Fibroblast of lung (primary cell): ENCODE results near the gene SDCBP2. TPM values are rescaled to one million over a fixed set of nuclear protein-coding genes. Genes with fewer than 3 reads are reported as not detected.

Experiments
- DNase-seq, 2 donors: peaks; one replicate each; pipeline versions ENCODE4 v3.0.0 to v3.0.0-alpha.2; 2010; ENCODE audit warnings: low read depth in 2 of 2
- H2AFZ ChIP-seq: 2 replicates; pipeline ENCODE4 v1.5.1; 2012; ENCODE audit warnings: low read length, control low read depth, inconsistent platforms
- H3K27ac ChIP-seq: 2 replicates; pipeline ENCODE4 v1.5.1; 2011; ENCODE audit warnings: low read length, control low read depth; ENCODE audit not compliant: insufficient read depth
- H3K27me3 ChIP-seq: 2 replicates; pipeline ENCODE4 v1.5.1; 2011; ENCODE audit warnings: mild to moderate bottlenecking, low read length; ENCODE audit not compliant: control insufficient read depth, insufficient read depth
- H3K36me3 ChIP-seq: 2 replicates; pipeline ENCODE4 v1.5.1; 2011; ENCODE audit warnings: low read length; ENCODE audit not compliant: control insufficient read depth, insufficient read depth
- H3K4me1 ChIP-seq: 2 replicates; pipeline ENCODE4 v1.5.1; 2011; ENCODE audit warnings: low read length; ENCODE audit not compliant: control insufficient read depth, insufficient read depth; ENCODE audit errors: extremely low read depth
- H3K4me2 ChIP-seq: 2 replicates; pipeline ENCODE4 v1.5.1; 2011; ENCODE audit warnings: low read length, control low read depth; ENCODE audit not compliant: insufficient read depth; ENCODE audit errors: extremely low read depth
- H3K4me3 ChIP-seq, 4 experiments: fragments of 200-600 bp in 1 of 4; sonication (generic) in 1 of 4; replicated peaks in 1 of 4; 2 replicates each; pipeline ENCODE4 v1.5.1; 2011 to 2016; ENCODE audit warnings: low read length in 4 of 4, low read depth in 3 of 4, mild to moderate bottlenecking in 3 of 4, control low read depth in 2 of 4, inconsistent platforms in 1 of 4, mixed read lengths in 1 of 4; ENCODE audit not compliant: insufficient read depth in 1 of 4; ENCODE audit errors: control extremely low read depth in 1 of 4
- H3K79me2 ChIP-seq: 2 replicates; pipeline ENCODE4 v1.5.1; 2012; ENCODE audit warnings: mild to moderate bottlenecking, low read length, inconsistent platforms; ENCODE audit not compliant: control insufficient read depth, insufficient read depth
- H3K9ac ChIP-seq: 2 replicates; pipeline ENCODE4 v1.5.1; 2011; ENCODE audit warnings: mild to moderate bottlenecking, low read length, control low read depth; ENCODE audit not compliant: insufficient read depth
- H3K9me3 ChIP-seq: 2 replicates; pipeline ENCODE4 v1.5.1; 2012; ENCODE audit warnings: low read depth, low read length; ENCODE audit not compliant: control insufficient read depth, insufficient read depth
- H4K20me1 ChIP-seq: 2 replicates; pipeline ENCODE4 v1.5.1; 2011; ENCODE audit warnings: low read length; ENCODE audit not compliant: control insufficient read depth, insufficient read depth; ENCODE audit errors: extremely low read depth
- EZH2 ChIP-seq: IDR thresholded peaks from 2 replicates; pipeline ENCODE4 v1.5.1; 2012; ENCODE audit warnings: low read length, control low read depth, mild to moderate bottlenecking; ENCODE audit errors: missing control alignments
- polyA plus RNA-seq, 2 donors: library from polyadenylated mRNA; depleted of rRNA in 1 of 2; stranded (reverse) in 1 of 2; unstranded in 1 of 2; fragments of >200 nt; gene quantifications; 2 replicates each; pipeline ENCODE4 v1.2.1, GENCODE V29; 2011 to 2012; ENCODE audit warnings: missing spikeins in 1 of 2
- total RNA-seq: library from RNA; depleted of rRNA; stranded (reverse); fragments of >200 nt; gene quantifications from 2 replicates; pipeline ENCODE4 v1.2.1, GENCODE V29; 2014
- TF ChIP-seq, protein P1 (sequence below), 2 donors: IDR thresholded peaks in 1 of 2; conservative IDR thresholded peaks in 1 of 2; 1 replicate in 1 of 2; 2 replicates in 1 of 2; pipeline ENCODE4 v1.5.1; 2011 to 2012; ENCODE audit warnings: low read length in 2 of 2, control low read depth in 1 of 2, inconsistent platforms in 1 of 2, low read depth in 1 of 2, mild to moderate bottlenecking in 1 of 2

Gene SDCBP2
- total and polyA plus RNA-seq, 2 donors (not counting 1 experiment from before 2014, with no cell fraction given): 0.78 to 2.1 TPM

GRCh38 chr20:1375515-1375914 is 46.6 kb upstream of the SDCBP2 start:
- no peaks in the 10 kb centered on the region for H3K27me3 ChIP-seq
- DNase-seq: peak; percentile 62 to 79
- no peak overlapping the region for H3K9ac ChIP-seq
- no peak overlapping the region for H3K4me2 ChIP-seq
- peaks cover 4% of the 10 kb centered on the region for H3K36me3 ChIP-seq
- H2AFZ ChIP-seq: no peak overlapping the region
- no peaks in the 10 kb centered on the region for H4K20me1 ChIP-seq
- TF ChIP-seq EZH2: no peak
- TF ChIP-seq, protein P1, sequence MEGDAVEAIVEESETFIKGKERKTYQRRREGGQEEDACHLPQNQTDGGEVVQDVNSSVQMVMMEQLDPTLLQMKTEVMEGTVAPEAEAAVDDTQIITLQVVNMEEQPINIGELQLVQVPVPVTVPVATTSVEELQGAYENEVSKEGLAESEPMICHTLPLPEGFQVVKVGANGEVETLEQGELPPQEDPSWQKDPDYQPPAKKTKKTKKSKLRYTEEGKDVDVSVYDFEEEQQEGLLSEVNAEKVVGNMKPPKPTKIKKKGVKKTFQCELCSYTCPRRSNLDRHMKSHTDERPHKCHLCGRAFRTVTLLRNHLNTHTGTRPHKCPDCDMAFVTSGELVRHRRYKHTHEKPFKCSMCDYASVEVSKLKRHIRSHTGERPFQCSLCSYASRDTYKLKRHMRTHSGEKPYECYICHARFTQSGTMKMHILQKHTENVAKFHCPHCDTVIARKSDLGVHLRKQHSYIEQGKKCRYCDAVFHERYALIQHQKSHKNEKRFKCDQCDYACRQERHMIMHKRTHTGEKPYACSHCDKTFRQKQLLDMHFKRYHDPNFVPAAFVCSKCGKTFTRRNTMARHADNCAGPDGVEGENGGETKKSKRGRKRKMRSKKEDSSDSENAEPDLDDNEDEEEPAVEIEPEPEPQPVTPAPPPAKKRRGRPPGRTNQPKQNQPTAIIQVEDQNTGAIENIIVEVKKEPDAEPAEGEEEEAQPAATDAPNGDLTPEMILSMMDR (conservative IDR thresholded peaks at IDR 0.05 in 1 of 2, IDR thresholded peaks at IDR 0.05 in 1 of 2; ENCODE audit: low read depth in 1 of 2, low read length in 2 of 2): no peak
- no peaks in the 10 kb centered on the region for H3K9me3 ChIP-seq
- peaks cover 63% of the 10 kb centered on the region for H3K79me2 ChIP-seq
- H3K4me3 ChIP-seq: no peak overlapping the region
- peaks cover 6% of the 10 kb centered on the region for H3K4me1 ChIP-seq
- no peak overlapping the region for H3K27ac ChIP-seq

DNA sequence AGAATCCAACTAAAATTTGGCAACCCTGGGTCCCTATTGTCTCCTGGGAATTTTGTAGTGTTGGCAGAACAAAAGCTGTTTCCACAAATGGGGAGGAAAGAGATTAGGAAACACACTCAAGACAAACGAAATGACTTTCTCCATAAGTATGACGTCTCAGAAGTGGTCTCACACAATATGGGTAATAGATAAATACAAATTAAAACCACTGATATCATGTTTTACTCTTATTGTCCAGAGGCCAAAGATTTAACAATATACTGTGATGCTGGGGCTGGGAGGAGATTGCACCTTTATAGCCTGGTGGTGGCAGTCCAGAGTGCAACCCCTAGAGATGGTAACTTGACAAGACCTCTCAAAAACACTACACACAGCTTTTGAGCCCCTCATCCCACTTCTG is 45.3 kb upstream of the SDCBP2 start:
- peaks cover 13% of the 10 kb centered on the region for H3K4me1 ChIP-seq
- no peak overlapping the region for H3K27ac ChIP-seq
- no peak overlapping the region for H3K4me3 ChIP-seq

GRCh38 chr20:1373614-1374013 is 44.7 kb upstream of the SDCBP2 start:
- Histone ChIP-seq H2AFZ (no peak overlapping the region), H3K9me3 (no peaks in the 10 kb centered on the region), H3K9ac (no peak overlapping the region), H3K4me3 (no peak overlapping the region), H3K27me3 (no peaks in the 10 kb centered on the region), H3K27ac (no peak overlapping the region), H3K79me2 (peaks cover 49% of the 10 kb centered on the region), H4K20me1 (no peaks in the 10 kb centered on the region), H3K36me3 (peaks cover 4% of the 10 kb centered on the region), H3K4me1 (peaks cover 17% of the 10 kb centered on the region), H3K4me2 (no peak overlapping the region)
- TF ChIP-seq, protein P1 (conservative IDR thresholded peaks at IDR 0.05 in 1 of 2, IDR thresholded peaks at IDR 0.05 in 1 of 2; ENCODE audit: low read depth in 1 of 2, low read length in 2 of 2): no peak
- no peak for TF ChIP-seq EZH2
- DNase-seq: no peak

More for the DNA sequence above, 45.3 kb upstream of the SDCBP2 start:
- Histone ChIP-seq H3K27me3 (no peaks in the 10 kb centered on the region), H3K4me2 (no peak overlapping the region), H4K20me1 (no peaks in the 10 kb centered on the region), H3K36me3 (peaks cover 4% of the 10 kb centered on the region), H3K79me2 (peaks cover 55% of the 10 kb centered on the region), H3K9ac (no peak overlapping the region), H3K9me3 (no peaks in the 10 kb centered on the region), H2AFZ (no peak overlapping the region)
- no peak for TF ChIP-seq EZH2
- TF ChIP-seq, protein P1 (conservative IDR thresholded peaks at IDR 0.05 in 1 of 2, IDR thresholded peaks at IDR 0.05 in 1 of 2; ENCODE audit: low read depth in 1 of 2, low read length in 2 of 2): no peak
- DNase-seq: no peak
